ENCODE data around the gene SHC3.

SHC3 gene

DNA sequence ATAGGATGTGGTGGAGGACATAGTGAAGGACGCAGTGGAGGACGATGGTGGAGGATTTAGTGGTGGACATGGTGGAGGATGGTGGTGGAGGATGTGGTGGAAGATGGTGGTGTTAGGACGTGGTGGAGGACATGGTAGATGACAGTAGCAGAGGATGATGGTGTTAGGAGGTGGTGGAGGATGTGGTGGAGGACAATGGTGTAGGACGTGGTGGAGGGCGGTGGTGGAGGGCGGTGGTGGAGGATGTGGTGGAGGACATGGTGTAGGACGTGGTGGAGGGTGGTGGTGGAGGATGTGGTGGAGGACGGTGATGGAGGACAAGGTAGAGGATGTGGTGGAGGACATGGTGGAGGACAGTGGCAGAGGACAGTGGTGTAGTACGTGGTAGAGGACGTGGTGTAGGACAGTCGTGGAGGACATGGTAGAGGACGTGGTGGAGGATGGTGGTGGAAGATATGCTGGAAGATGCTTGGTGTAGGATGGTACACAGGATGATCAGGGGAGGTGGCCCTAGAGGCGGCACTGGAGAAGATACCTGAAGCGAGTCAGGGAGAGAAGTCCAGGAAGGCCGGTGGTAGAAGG lies 118.6 kb downstream of the SHC3 start:
- in situ Hi-C loops (cut with HindIII; ENCODE audit: low sequenced_read_pairs) = loop anchor here (5.0 kb wide), 1 partner anchor 93 kb away; no protein-coding TSS in a partner anchor

DNA sequence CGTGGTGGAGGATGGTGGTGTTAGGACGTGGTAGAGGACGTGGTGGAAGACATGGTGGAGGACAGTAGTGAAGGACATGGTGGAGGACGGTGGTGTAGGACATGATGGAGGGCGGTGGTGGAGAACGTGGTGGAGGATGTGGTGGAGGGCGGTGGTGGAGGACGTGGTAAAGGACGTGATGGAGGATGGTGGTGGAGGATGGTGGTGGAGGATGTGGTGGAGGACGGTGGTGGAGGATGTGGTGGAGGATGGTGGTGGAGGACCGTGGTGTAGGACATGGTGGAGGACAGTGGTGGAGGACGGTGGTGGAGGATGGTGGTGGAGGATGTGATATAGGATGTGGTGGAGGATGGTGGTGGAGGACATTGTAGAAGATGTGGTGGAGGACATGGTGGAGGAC lies 119.7 kb downstream of the SHC3 start:
- in situ Hi-C loops (cut with HindIII; ENCODE audit: low sequenced_read_pairs) = no loop called here

GRCh38 chr9:89054865-89055495 lies 123.6 kb downstream of the SHC3 start:
- in situ Hi-C loops (cut with HindIII; ENCODE audit: low sequenced_read_pairs) = no loop called here

DNA sequence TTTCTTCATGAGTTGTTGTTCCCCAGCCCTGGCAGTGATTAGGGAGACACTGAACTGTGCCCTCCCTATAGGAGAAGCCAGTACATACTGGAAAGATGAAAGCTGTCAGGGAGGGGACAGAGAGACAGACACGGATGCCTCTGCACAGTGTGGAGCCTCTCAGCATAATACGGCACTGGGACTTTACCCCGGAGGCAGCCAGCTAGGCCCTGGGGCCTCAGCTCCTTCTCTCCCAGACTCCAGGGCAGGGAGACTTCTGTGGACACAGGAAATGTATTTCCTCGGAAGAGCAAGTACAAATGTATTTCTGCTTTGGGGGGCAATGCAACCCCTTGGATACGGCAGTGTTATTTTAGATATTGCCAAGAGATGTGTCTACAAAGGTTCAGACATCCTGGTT lies 125.3 kb downstream of the SHC3 start:
- in situ Hi-C loops (cut with HindIII; ENCODE audit: low sequenced_read_pairs) = no loop called here

DNA sequence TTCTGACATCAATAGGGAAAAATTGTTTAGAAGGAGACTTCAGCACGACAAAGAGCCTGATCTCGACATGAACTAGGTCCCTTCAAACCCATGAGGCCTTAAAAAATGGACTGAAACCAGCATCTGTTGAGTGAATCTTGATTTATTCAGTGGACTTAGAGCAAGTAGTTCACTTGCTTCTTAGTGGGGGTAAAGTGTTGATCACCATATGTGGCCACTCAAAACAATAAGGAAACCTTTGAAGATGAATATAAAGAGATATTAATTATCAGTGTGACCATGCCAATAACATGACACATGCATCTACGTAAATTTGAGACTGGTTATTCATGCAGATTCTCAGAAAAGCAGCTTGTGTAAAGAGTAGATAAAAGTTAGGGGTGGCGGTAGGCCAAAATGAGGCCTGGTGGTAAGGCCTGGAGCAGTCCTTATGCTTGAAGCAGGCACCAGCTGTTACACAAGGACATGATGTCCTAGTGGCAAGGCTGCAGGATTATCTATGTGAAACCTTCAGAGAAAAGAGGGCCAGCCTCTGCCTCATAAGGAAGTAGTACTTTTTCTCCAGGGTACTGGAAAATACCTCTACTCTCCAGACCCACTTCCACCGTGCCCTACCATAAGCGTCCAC lies 126.0 kb downstream of the SHC3 start:
- in situ Hi-C loops (cut with HindIII; ENCODE audit: low sequenced_read_pairs) = no loop called here

DNA sequence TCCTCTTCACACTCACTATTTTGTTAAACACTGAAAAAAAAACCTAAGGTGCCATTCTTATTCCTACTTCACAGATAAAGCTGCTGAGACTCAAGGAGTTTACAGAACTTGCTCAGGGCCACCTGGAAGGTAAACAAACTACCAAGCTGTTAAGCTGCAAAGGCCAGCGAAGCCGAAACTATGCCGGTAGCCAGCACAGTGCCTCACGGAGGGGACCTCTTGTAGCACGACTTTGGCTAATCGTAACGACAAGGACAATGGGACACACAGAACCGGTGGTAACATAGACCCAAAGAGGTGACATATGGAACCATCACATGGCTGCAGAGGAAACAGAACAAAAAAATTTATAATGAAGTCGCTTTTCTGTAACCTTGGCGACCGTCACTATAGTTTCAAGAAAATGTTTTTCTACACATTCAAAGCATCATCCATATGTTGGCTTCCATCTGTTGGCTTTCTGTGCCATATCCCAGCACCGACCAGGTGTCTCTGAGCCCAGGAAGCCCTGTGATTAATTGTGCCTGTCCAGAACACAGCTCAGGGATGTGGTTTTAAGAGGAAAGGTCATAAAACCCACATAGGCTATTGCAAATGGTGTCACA lies 127.1 kb downstream of the SHC3 start:
- in situ Hi-C loops (cut with HindIII; ENCODE audit: low sequenced_read_pairs) = no loop called here

- in situ Hi-C loops (cut with HindIII; ENCODE audit: low sequenced_read_pairs) = no loop called here
These were observed 129.0 kb downstream of the SHC3 start for GRCh38 chr9:89049646-89050045.

DNA sequence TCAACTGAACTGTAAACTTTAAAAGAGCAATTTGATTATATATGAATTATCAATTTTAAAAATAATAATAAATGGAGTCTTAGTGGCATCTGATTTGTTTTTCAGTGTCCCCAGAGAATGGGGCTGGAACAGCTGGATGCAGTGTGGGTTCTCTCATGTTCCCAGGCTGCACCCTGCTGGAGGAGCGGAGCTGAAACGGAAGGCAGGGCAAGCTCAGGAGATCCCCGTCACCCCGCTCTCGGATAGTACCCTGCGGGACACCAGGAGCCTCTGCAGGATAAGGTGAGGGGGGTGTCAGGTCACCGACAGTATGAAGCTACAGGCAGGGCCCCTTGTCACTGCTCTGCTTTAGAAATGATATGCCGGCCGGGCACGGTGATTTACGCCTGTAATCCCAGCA lies 130.0 kb downstream of the SHC3 start:
- in situ Hi-C loops (cut with HindIII; ENCODE audit: low sequenced_read_pairs) = no loop called here

GRCh38 chr9:89047667-89048066 lies 131.0 kb downstream of the SHC3 start:
- in situ Hi-C loops (cut with HindIII; ENCODE audit: low sequenced_read_pairs) = no loop called here

GRCh38 chr9:89046832-89047231 lies 131.8 kb downstream of the SHC3 start:
- in situ Hi-C loops (cut with HindIII; ENCODE audit: low sequenced_read_pairs) = no loop called here

DNA sequence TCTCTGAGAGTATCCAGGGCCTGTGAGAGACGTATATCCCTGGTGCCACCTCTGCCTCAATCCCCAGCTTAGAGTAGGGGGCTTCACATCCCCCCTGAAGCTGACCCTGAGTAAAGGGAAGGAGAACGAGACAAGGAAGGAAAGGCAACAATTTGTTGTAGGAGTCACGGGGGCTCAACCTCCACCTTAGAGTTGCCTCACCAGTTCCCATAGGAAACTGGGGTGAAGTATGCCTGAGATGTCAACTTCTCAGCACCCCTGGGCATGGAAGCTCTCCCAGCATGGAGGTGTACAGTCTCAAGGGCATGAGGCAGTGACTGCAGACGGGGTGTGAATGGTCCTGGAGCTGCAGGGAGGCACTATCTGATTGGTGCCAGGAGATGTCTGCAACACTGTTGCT lies 133.7 kb downstream of the SHC3 start:
- in situ Hi-C loops (cut with HindIII; ENCODE audit: low sequenced_read_pairs) = no loop called here

- in situ Hi-C loops (cut with HindIII; ENCODE audit: low sequenced_read_pairs) = no loop called here
These were observed 134.5 kb downstream of the SHC3 start for GRCh38 chr9:89044104-89044503.

DNA sequence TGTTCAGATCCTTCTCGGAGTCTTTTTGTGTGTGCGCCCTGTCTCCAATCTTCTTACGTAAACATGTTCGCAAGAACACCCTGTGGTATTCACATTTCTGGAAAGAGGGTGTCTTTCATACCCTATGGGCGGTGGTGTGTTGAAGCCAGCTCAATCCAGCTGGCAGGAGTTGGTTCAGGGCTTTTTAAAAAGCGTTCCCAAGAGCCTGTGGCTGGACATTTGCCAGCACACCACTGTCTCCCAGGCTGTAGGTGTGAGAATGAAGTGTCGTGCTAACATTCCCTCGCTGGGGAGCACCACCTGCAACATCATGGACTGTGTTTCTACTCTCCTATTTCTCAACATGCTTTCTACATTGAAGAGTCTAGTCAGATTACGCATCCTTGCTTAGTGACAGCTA lies 135.6 kb downstream of the SHC3 start:
- in situ Hi-C loops (cut with HindIII; ENCODE audit: low sequenced_read_pairs) = no loop called here

DNA sequence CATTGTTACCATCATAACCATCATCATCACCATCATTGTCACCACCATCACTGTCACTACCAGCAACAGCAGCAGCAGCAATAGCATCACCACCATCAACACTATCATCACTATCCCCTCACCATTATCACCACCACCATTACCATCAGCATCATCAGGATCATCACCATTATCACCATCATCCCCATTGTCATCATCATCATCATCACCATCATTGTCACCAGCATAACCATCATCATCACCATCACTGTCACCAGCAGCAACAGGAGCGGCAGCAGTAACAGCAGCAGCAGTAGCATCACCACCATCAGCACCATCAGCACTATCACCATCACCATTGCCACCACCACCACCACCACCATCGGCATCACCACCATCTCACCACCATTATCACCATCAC lies 139.0 kb downstream of the SHC3 start:
- in situ Hi-C loops (cut with HindIII; ENCODE audit: low sequenced_read_pairs) = no loop called here

DNA sequence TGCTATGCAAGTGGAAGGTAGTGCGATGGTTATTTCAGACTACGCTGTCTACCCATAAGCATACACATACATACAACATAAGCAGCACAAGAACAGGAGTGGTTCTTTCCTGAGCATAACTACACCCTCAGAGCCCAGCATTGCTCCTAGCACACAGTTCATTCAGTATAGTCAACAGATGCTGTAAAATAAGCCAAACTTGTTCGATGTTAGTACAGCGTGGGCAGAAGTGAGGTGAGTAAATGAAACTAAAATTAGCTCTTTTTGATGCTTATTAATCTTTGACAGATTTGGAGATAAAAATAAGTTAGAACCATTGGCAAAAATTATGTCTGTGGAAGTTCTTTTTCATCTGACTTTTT lies 139.5 kb downstream of the SHC3 start:
- in situ Hi-C loops (cut with HindIII; ENCODE audit: low sequenced_read_pairs) = no loop called here

- in situ Hi-C loops (cut with HindIII; ENCODE audit: low sequenced_read_pairs) = no loop called here
These were observed 140.1 kb downstream of the SHC3 start for GRCh38 chr9:89038382-89039103.

DNA sequence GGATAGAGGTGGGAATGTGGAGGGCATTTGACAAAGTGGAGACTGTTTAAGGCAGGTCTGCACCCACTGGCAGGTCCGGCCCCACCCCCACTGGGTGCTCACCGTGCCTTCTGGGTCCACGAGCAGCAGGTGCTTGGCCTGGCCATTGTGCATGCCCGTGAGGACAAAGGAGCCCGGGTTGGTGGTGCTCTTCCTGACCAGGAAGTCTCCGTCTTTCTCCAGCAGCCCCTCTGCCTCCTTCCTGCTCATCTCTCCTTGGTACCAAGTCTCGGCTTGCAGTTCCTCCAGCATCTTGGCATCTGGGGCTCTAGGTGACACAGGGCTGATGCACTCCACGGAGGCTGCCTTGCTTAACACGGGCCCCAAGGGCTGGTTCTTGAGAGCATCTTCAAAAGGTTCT lies 140.7 kb downstream of the SHC3 start:
- in situ Hi-C loops (cut with HindIII; ENCODE audit: low sequenced_read_pairs) = no loop called here

DNA sequence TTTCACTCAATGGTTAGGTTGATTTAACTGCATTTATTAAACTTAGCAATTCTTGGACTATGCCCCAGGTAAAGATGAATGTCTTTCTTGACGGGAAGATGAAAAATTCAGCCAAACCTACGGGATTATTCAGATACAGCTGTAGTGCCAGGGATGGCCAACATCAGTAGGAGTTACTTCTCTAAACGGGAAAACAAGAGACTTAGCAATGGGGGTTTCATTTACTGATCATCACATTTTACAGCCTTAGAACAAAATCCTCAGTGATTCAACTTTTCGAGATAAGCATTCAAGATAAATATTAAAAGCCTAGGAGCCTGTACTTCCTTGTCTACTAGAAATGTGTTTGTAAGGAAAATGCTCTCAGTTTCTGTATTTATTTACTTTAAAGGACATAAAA lies 141.3 kb downstream of the SHC3 start:
- in situ Hi-C loops (cut with HindIII; ENCODE audit: low sequenced_read_pairs) = no loop called here

GRCh38 chr9:89036891-89037290 lies 141.7 kb downstream of the SHC3 start:
- in situ Hi-C loops (cut with HindIII; ENCODE audit: low sequenced_read_pairs) = no loop called here

DNA sequence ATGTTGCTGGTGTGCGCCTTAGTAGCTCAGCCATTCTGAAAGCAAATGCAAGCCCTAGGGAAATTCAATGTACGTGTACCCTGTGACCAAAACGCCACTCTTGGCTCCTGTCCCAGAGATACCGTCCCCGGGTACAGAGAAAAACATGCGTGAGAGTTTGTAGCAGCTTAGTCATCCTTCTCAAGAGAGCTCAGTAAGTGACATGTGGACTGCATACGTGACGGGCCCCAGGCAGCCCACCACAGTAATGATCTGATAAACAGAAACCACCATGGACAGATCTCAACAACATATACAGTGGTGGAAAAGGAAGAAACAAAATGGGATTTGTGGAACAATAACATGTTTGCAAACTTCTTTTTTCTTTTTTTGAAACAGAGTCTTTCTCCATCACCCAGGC lies 142.2 kb downstream of the SHC3 start:
- in situ Hi-C loops (cut with HindIII; ENCODE audit: low sequenced_read_pairs) = no loop called here

DNA sequence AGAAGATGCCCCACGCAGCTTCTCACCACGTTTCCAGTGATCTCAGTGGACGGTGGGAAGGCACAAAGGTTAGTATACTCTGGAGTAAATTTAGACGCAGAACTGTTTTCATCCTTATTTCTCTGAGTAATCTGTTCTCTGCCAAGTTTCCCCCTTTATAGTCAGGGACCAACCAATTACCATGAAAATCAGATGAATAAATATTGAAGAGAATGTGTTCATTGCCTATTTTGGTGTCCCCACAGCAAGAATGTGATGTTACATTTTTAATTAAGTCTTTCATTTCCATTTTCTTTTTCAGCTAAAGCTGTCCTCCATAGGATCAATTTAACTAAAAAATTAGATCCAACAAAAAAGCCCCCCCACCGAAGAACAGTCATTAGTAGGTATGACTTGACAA lies 146.0 kb downstream of the SHC3 start:
- in situ Hi-C loops (cut with HindIII; ENCODE audit: low sequenced_read_pairs) = no loop called here

DNA sequence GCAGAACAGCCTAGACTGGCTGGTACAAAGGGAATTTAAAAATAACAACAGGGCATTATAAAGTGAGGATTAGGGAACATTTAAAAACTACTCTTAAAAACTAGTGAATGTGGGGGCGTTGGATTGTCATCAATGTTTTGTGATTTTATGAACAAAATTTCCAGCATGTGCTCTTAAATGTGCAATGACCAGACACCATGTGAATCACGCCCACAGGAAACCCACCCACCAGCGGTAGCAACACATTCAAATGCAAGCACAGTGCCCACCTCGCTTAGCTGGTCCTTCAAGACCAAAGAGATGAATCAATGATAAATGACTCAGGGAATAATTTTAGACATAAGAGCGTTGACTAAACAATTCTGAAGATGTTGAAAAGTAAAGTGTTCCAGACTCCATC lies 146.4 kb downstream of the SHC3 start:
- in situ Hi-C loops (cut with HindIII; ENCODE audit: low sequenced_read_pairs) = no loop called here

Measured in endothelial cell of hepatic sinusoid (primary cell).